HG02973 (cell line): ENCODE measurements around the gene AGO4.

Experiments used
- ATAC-seq: cut with Tn5 transposase; IDR thresholded peaks from one replicate; pipeline ENCODE4 v1.9.1; 2021; ENCODE audit warnings: moderate library complexity; ENCODE audit not compliant: unreplicated experiment

Gene AGO4

DNA sequence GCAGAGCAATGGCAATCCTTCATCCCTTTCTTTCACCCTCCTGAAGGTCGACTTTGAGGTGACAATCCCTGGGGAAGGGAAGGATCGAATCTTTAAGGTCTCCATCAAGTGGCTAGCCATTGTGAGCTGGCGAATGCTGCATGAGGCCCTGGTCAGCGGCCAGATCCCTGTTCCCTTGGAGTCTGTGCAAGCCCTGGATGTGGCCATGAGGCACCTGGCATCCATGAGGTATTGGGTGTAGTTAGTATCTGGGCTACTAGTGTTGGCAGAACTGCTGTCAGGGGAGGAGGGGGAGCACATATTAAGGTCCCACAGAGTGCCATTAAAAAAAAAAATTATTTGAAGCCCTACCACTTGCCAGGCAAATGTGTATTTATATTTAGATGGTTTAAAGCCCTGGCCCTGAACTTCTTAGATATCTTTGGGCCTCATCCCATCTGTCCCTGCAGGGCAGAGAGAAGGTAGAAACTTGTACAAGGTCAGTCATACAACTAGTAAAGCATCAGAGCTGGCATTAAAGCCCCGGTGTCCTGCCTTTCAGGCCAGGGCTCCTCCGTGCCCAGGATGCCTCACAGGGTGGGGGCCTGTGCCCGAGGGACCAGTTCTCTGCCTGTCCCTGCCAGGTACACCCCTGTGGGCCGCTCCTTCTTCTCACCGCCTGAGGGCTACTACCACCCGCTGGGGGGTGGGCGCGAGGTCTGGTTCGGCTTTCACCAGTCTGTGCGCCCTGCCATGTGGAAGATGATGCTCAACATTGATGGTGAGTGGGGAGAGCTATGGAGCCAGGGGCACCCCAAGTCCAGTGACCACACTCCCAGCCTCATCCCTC, 85.4 kb downstream of the AGO4 start:
- no peak for ATAC-seq

DNA sequence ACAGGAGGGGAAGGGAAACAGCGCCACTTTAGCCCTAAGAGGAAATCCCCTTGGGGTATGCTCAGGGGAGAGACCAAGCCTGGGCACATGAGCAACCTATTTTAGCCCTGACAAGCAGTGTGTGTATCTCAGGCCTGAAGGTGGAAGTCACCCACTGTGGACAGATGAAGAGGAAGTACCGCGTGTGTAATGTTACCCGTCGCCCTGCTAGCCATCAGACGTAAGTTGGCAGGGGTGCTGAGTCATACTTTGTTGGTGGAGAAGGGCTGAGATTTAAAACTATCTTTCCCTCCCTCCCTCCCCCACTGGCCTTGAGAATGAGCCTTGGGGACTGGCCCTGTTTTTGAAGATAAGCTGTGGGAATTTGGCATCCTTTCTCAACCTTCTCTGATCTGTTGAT, 86.4 kb downstream of the AGO4 start:
- ATAC-seq: no peak

DNA sequence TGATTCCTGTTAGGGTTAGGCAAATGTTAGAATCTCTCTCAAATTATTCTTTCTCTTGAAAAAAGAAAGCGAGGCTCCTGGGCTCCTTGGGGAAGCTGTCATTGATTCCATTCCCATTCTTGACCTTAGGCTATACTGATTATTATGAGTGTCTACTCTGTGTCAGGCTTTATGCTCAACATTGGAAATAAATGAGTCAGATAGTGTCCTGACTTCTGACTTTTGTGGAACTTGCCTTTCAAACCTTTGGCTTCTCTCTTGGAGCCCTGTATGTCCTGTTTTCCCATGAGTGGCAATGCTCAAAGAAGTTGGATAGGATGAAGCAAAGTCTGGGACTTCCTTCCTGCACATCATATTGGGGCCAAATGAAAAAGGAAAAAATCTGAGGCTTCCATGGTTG, 86.8 kb downstream of the AGO4 start:
- no peak for ATAC-seq

DNA sequence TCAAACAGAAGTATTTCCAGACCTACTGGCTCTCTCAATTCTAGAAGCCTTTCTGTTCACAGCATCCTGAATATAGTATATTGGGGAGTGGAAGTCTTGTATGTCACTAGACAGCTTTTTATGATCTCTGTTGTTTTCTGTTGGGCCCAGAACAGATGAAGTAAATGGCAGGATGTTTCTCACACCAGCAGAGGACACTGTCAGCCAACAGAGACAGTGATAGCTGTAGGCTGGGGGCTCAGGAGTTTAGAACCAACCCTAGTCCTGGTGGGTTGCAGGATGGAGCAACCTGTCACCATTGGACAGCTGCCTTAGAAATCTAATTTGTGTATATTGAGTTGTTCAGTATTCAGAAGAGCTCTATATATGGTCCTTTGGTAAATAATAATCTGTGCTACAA, 92.1 kb downstream of the AGO4 start:
- ATAC-seq: no peak

GRCh38 chr1:35901235-35901634, 93.4 kb downstream of the AGO4 start:
- ATAC-seq: no peak

DNA sequence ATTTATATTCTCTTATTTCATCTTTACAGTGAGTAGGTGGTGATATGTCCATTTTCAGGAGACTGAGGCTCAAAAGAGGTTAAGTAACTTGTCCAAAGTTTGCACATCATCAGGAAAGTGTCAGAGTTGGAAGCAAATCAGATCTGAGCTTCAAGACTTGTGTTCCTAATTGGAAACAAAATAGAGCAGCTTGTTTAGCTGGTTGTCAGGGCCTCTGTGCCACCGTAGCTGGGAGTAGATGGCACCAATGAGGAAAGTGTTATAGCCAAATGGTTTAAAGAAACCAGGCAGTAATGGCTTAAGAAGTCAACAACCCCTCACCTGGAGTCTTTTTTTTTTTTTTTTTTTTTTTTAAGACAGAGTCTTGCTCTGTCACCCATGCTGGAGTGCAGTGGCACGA, 94.9 kb downstream of the AGO4 start:
- ATAC-seq: no peak
